Stimulated activated CD8-positive, alpha-beta memory T cell treated with anti-CD3 and anti-CD28 coated beads, Interleukin-12 subunit alpha, Interleukin-12 subunit beta, amount 100 ng/mL, for 24 hours (primary cell): Measurements from ENCODE around the gene TPD52L2.
"Not testable (repeated sequence)": the region's sequence is repeated elsewhere in the genome, so short reads cannot be mapped to it uniquely, and the experiment has no call there.

Experiments used
- DNase-seq: peaks from one replicate; pipeline ENCODE4 v3.0.0-alpha.2; 2020; ENCODE audit errors: extremely low read depth

Gene TPD52L2

GRCh38 chr20:63835021-63835858, 29.8 kb upstream of the TPD52L2 start:
- DNase-seq, result no peak

GRCh38 chr20:63836458-63837344, 28.4 kb upstream of the TPD52L2 start:
- DNase-seq, result no peak

GRCh38 chr20:63837479-63837878, 27.6 kb upstream of the TPD52L2 start:
- no peak for DNase-seq

- no peak for DNase-seq
These were observed 25.4 kb upstream of the TPD52L2 start for GRCh38 chr20:63839620-63840019.

GRCh38 chr20:63840405-63840828, 24.7 kb upstream of the TPD52L2 start:
- no peak for DNase-seq

GRCh38 chr20:63842258-63842657, 22.8 kb upstream of the TPD52L2 start:
- DNase-seq, result no peak

- DNase-seq, result no peak
These were observed 21.8 kb upstream of the TPD52L2 start for GRCh38 chr20:63843222-63843621.

GRCh38 chr20:63843778-63844177, 21.3 kb upstream of the TPD52L2 start:
- DNase-seq, result no peak

- DNase-seq, result no peak
These were observed 20.5 kb upstream of the TPD52L2 start for GRCh38 chr20:63844511-63844991.

- DNase-seq, result no peak
These were observed 18.8 kb upstream of the TPD52L2 start for GRCh38 chr20:63846128-63846771.

GRCh38 chr20:63846888-63847236, 18.2 kb upstream of the TPD52L2 start:
- no peak for DNase-seq

GRCh38 chr20:63847237-63848002, 17.6 kb upstream of the TPD52L2 start:
- DNase-seq, result no peak

- DNase-seq, result no peak
These were observed 16.8 kb upstream of the TPD52L2 start for GRCh38 chr20:63848003-63848911.

GRCh38 chr20:63850689-63851547, 14.2 kb upstream of the TPD52L2 start:
- no peak for DNase-seq

GRCh38 chr20:63851548-63851943, 13.5 kb upstream of the TPD52L2 start:
- DNase-seq, result not testable (repeated sequence)

- DNase-seq, result not testable (repeated sequence)
These were observed 11.4 kb upstream of the TPD52L2 start for GRCh38 chr20:63853733-63854068.

- DNase-seq, result no peak
These were observed 10.9 kb upstream of the TPD52L2 start for GRCh38 chr20:63854069-63854765.

GRCh38 chr20:63854766-63855362, 10.2 kb upstream of the TPD52L2 start:
- no peak for DNase-seq
